GM23338 (cell line): Measurements from ENCODE around the gene EVC. TPM values are rescaled to one million over a fixed set of nuclear protein-coding genes. Genes with fewer than 3 reads are reported as not detected.

Source experiments
- ATAC-seq: fragments of 200-7000 bp; cut with Tn5 transposase; 3 replicates; pipeline ENCODE4 v1.9.1; 2020
- DNase-seq: peaks from one replicate; pipeline ENCODE4 v3.0.0-alpha.2; 2015; ENCODE audit warnings: low spot score
- H2AFZ ChIP-seq: fragments of 200-600 bp; sonication (generic); 2 replicates; pipeline ENCODE4 v1.8.0; 2016; ENCODE audit warnings: antibody characterized with exemption, mild to moderate bottlenecking, moderate library complexity
- H3F3A ChIP-seq: fragments of 200-600 bp; sonication (generic); replicated peaks from 2 replicates; pipeline ENCODE4 v1.8.0; 2017; ENCODE audit warnings: antibody characterized with exemption, mixed run types, low read depth
- H3K27ac ChIP-seq: fragments of 200-600 bp; sonication (generic); 2 replicates; pipeline ENCODE4 v1.6.1; 2016; ENCODE audit warnings: low read depth
- H3K27me3 ChIP-seq: fragments of 200-600 bp; sonication (generic); 2 replicates; pipeline ENCODE4 v1.8.0; 2016; ENCODE audit warnings: mild to moderate bottlenecking, mixed run types, moderate library complexity; ENCODE audit not compliant: insufficient read depth
- H3K36me3 ChIP-seq: fragments of 200-600 bp; sonication (generic); 2 replicates; pipeline ENCODE4 v1.8.0; 2016; ENCODE audit warnings: mild to moderate bottlenecking; ENCODE audit not compliant: insufficient read depth
- H3K4me1 ChIP-seq: fragments of 200-600 bp; sonication (generic); 2 replicates; pipeline ENCODE4 v1.8.0; 2016; ENCODE audit warnings: mild to moderate bottlenecking, moderate library complexity; ENCODE audit not compliant: insufficient read depth
- H3K4me2 ChIP-seq: fragments of 200-600 bp; sonication (generic); 2 replicates; pipeline ENCODE4 v1.7.1; 2017; ENCODE audit warnings: mixed run types
- H3K4me3 ChIP-seq: fragments of 200-600 bp; sonication (generic); 2 replicates; pipeline ENCODE4 v1.6.1; 2016; ENCODE audit warnings: mixed run types
- H3K79me2 ChIP-seq: fragments of 200-600 bp; sonication (generic); replicated peaks from 2 replicates; pipeline ENCODE4 v1.8.0; 2017; ENCODE audit warnings: mild to moderate bottlenecking; ENCODE audit not compliant: insufficient read depth
- H3K9me2 ChIP-seq: fragments of 200-600 bp; sonication (generic); 2 replicates; pipeline ENCODE4 v1.8.0; 2017; ENCODE audit not compliant: insufficient read depth
- H4K20me1 ChIP-seq: fragments of 200-600 bp; sonication (generic); replicated peaks from 2 replicates; pipeline ENCODE4 v1.8.0; 2017; ENCODE audit warnings: mild to moderate bottlenecking; ENCODE audit not compliant: insufficient read depth
- H3K27ac Mint-ChIP-seq: 2 replicates; pipeline ENCODE4 v1.8.0; 2020; ENCODE audit warnings: inconsistent platforms, mild to moderate bottlenecking, moderate library complexity, mixed read lengths
- H3K27me3 Mint-ChIP-seq: 3 replicates; pipeline ENCODE4 v1.8.0; 2022; ENCODE audit warnings: low read depth, mild to moderate bottlenecking, moderate library complexity, mixed read lengths, inconsistent platforms; ENCODE audit not compliant: insufficient read depth, poor library complexity
- H3K36me3 Mint-ChIP-seq: 3 replicates; pipeline ENCODE4 v1.8.0; 2021; ENCODE audit warnings: low read depth, mild to moderate bottlenecking, inconsistent platforms, moderate library complexity, mixed read lengths
- H3K4me1 Mint-ChIP-seq: 3 replicates; pipeline ENCODE4 v1.8.0; 2020; ENCODE audit warnings: mild to moderate bottlenecking, inconsistent platforms, mixed read lengths
- H3K4me3 Mint-ChIP-seq: 3 replicates; pipeline ENCODE4 v1.8.0; 2021; ENCODE audit warnings: moderate library complexity, mild to moderate bottlenecking, inconsistent platforms, mixed read lengths
- H3K9me3 Mint-ChIP-seq: 3 replicates; pipeline ENCODE4 v1.8.0; 2020; ENCODE audit warnings: moderate library complexity, mild to moderate bottlenecking, inconsistent platforms, mixed read lengths
- CREB1 ChIP-seq: fragments of 250-450 bp; sonication (Bioruptor Pico); IDR thresholded peaks from 2 replicates; pipeline ENCODE4 v1.5.0; 2020; ENCODE audit warnings: low read depth, mild to moderate bottlenecking, moderate library complexity
- EZH2 ChIP-seq: fragments of 200-600 bp; sonication (generic); IDR thresholded peaks from one replicate; pipeline ENCODE4 v1.8.0; 2017; ENCODE audit warnings: antibody characterized with exemption, mild to moderate bottlenecking, low read depth; ENCODE audit not compliant: unreplicated experiment
- NANOG ChIP-seq: IDR thresholded peaks from 2 replicates; pipeline ENCODE4 v1.6.1; 2016; ENCODE audit warnings: antibody characterized with exemption, borderline replicate concordance
- POLR2AphosphoS5 ChIP-seq: IDR thresholded peaks from 2 replicates; pipeline ENCODE4 v1.6.1; 2016; ENCODE audit warnings: antibody characterized with exemption, low read depth
- ZNF114 ChIP-seq: fragments of 250-450 bp; sonication (Bioruptor Pico); IDR thresholded peaks from 2 replicates; pipeline ENCODE4 v1.5.0; 2020; ENCODE audit warnings: mild to moderate bottlenecking, moderate library complexity
- polyA plus RNA-seq: library from polyadenylated mRNA; unstranded; fragments of >200 nt; fragmentation: Nextera tagmentation; extraction: Ambion mirVana; gene quantifications from 2 replicates; pipeline ENCODE4 v1.2.1, GENCODE V29; 2016
- total RNA-seq: library from RNA; depleted of rRNA; stranded (reverse); fragments of >200 nt; shearing (Covaris generic); gene quantifications from 2 replicates; pipeline ENCODE4 v1.2.3, GENCODE V29; 2014
- TF ChIP-seq, protein P1 (sequence below): IDR thresholded peaks from one replicate; pipeline ENCODE4 v1.6.1; 2018; ENCODE audit warnings: antibody characterized with exemption; ENCODE audit not compliant: unreplicated experiment
- TF ChIP-seq, protein P2 (sequence below): IDR thresholded peaks from 2 replicates; pipeline ENCODE4 v1.6.1; 2016; ENCODE audit warnings: antibody characterized with exemption

EVC gene
- total and polyA plus RNA-seq, 2 experiments from 2014 or later, result 1.7 to 12.8 TPM

DNA sequence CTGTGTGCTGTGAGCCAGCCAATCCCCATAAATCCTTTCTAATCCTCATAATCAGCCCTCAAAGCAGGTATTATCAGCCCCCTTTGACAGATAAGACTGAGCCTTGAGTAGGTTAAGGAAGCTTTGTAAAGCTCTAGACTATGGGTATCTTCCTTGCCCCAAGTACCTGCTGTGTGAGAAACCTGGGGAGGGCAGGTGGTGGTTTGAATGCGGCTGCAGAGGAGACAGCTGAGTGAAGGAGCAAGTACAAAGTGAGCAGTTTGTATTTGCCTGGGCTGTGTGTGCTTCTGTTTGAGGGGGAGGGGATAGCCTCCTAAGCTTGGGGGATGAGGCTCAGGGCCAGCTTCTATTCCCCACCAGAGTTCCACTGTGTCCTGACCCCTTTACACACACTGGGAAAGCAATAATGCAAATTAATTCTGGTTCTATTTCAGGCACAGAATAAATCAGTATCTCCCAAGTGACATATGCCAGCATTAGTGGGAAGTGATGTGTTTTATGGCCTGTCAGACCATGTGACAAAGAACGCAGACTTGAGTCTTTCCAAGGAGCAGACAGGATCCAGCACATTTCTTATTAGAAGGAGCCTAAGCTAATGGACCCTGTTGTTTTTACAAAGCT is 63.5 kb downstream of the EVC start (continued):
- TF ChIP-seq, protein P1, sequence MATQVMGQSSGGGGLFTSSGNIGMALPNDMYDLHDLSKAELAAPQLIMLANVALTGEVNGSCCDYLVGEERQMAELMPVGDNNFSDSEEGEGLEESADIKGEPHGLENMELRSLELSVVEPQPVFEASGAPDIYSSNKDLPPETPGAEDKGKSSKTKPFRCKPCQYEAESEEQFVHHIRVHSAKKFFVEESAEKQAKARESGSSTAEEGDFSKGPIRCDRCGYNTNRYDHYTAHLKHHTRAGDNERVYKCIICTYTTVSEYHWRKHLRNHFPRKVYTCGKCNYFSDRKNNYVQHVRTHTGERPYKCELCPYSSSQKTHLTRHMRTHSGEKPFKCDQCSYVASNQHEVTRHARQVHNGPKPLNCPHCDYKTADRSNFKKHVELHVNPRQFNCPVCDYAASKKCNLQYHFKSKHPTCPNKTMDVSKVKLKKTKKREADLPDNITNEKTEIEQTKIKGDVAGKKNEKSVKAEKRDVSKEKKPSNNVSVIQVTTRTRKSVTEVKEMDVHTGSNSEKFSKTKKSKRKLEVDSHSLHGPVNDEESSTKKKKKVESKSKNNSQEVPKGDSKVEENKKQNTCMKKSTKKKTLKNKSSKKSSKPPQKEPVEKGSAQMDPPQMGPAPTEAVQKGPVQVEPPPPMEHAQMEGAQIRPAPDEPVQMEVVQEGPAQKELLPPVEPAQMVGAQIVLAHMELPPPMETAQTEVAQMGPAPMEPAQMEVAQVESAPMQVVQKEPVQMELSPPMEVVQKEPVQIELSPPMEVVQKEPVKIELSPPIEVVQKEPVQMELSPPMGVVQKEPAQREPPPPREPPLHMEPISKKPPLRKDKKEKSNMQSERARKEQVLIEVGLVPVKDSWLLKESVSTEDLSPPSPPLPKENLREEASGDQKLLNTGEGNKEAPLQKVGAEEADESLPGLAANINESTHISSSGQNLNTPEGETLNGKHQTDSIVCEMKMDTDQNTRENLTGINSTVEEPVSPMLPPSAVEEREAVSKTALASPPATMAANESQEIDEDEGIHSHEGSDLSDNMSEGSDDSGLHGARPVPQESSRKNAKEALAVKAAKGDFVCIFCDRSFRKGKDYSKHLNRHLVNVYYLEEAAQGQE, result no peak
- TF ChIP-seq EZH2, result no peak
- no peak for TF ChIP-seq POLR2AphosphoS5
- no peak for TF ChIP-seq NANOG

DNA sequence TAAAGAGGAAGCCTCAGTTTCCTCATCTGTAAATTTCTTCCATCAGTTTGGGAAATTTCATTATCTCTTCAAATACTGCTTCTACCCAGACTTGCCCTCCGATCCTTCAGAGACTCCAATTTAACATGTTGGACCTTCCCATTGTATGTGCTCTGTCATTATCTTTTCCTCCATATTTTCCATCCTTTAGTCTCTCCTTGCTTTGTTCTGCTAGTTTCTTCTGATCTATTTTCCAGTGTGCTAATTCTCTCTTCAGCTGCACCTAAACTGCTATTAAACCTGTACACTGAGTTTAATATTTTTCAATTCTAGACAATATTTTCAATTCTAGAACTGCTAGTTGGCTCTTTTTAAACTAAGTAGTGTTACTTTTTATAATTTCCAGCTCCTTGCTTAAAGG is 65.5 kb downstream of the EVC start:
- no peak overlapping the region for H3K4me3 Mint-ChIP-seq

DNA sequence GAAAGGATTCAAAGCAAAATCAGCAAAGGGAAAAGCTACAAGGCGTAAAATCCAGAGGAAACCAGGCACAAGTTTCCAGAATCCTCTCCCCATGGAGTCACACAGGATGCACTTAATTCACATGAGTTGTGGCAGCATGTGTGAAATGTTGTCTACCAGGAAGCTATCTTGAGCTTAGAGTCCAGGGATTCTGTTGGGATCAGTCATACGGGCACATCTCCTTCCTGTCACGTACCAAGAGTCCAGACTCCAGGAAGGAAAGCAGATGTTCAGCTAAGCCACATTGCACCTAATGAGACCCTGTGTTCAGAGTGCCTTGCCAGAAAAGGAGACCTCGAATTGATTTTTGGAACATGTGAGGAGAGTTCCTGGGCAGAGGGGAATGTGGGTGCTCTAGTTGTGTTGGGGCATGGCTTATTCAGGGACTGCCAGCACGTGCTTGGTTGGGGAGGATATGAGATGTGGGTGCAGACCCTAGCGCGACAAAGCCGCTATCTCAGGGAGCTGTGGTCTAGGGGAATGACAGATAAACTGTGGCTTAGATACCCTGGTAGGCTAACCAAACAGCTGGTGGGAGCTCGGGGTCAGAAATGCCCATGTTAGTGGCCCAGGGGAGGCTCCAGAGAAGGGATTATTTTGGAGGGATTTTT is 70.0 kb downstream of the EVC start:
- Histone ChIP-seq H3K27ac (no peak overlapping the region), H3F3A (no peaks in the 10 kb centered on the region), H3K27me3 (no peaks in the 10 kb centered on the region), H3K79me2 (no peaks in the 10 kb centered on the region), H3K4me1 (no peaks in the 10 kb centered on the region), H2AFZ (no peak overlapping the region), H3K4me2 (no peak overlapping the region), H3K4me3 (no peak overlapping the region), H3K36me3 (peaks cover 8% of the 10 kb centered on the region; the same call in 1 of the 2 replicates), H4K20me1 (no peaks in the 10 kb centered on the region), H3K9me2 (no peaks in the 10 kb centered on the region)
- peaks cover 7% of the 10 kb centered on the region; the same call in 1 of the 3 replicates for H3K4me1 Mint-ChIP-seq
- peaks cover 3% of the 10 kb centered on the region for H3K27me3 Mint-ChIP-seq
- peaks cover 19% of the 10 kb centered on the region for H3K9me3 Mint-ChIP-seq
- H3K36me3 Mint-ChIP-seq, result peaks cover 33% of the 10 kb centered on the region
- DNase-seq (no peak), ATAC-seq (no peak)
- no peak overlapping the region for H3K27ac Mint-ChIP-seq
- no peak overlapping the region for H3K4me3 Mint-ChIP-seq
- TF ChIP-seq, protein P1, result no peak
- no peak for TF ChIP-seq ZNF114 (CRISPR knock-in tag)

More for the DNA sequence above, 65.5 kb downstream of the EVC start:
- H3K36me3 ChIP-seq, result peaks cover 8% of the 10 kb centered on the region; the same call in 1 of the 2 replicates
- no peak overlapping the region for H3K27ac ChIP-seq
- no peaks in the 10 kb centered on the region for H3F3A ChIP-seq
- no peak for TF ChIP-seq CREB1 (CRISPR knock-in tag)
- TF ChIP-seq ZNF114 (CRISPR knock-in tag), result no peak
- TF ChIP-seq, protein P2, sequence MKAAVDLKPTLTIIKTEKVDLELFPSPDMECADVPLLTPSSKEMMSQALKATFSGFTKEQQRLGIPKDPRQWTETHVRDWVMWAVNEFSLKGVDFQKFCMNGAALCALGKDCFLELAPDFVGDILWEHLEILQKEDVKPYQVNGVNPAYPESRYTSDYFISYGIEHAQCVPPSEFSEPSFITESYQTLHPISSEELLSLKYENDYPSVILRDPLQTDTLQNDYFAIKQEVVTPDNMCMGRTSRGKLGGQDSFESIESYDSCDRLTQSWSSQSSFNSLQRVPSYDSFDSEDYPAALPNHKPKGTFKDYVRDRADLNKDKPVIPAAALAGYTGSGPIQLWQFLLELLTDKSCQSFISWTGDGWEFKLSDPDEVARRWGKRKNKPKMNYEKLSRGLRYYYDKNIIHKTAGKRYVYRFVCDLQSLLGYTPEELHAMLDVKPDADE, result no peak
- no peak overlapping the region for H3K27ac Mint-ChIP-seq
- ATAC-seq, result no peak
- peaks cover 45% of the 10 kb centered on the region for H3K36me3 Mint-ChIP-seq
- 0 out of 2 replicates have a peak, but pooled peaks cover 4% of the 10 kb centered on the region for H3K4me1 ChIP-seq
- no peaks in the 10 kb centered on the region for H4K20me1 ChIP-seq
- no peaks in the 10 kb centered on the region for H3K27me3 Mint-ChIP-seq
- H3K9me2 ChIP-seq, result no peaks in the 10 kb centered on the region
- peaks cover 30% of the 10 kb centered on the region for H3K9me3 Mint-ChIP-seq
- H3K4me2 ChIP-seq, result no peak overlapping the region
- H2AFZ ChIP-seq, result no peak overlapping the region
- no peak overlapping the region for H3K4me3 ChIP-seq
- DNase-seq, result no peak
- no peaks in the 10 kb centered on the region for H3K27me3 ChIP-seq
- no peaks in the 10 kb centered on the region for H3K79me2 ChIP-seq
- peaks cover 21% of the 10 kb centered on the region for H3K4me1 Mint-ChIP-seq
